ENCODE data around the gene C17orf50. TPM values are rescaled to one million over a fixed set of nuclear protein-coding genes. Genes with fewer than 3 reads are reported as not detected.

The C17orf50 gene
- total RNA-seq, 1 donor from 2014 or later = not detected

- Mint-ChIP-seq H3K9me3 (ENCODE audit: low read depth) (no peaks in the 10 kb centered on the region), H3K4me1 (ENCODE audit: low read depth) (peaks cover 4% of the 10 kb centered on the region), H3K27ac (no peak overlapping the region), H3K36me3 (ENCODE audit: insufficient read depth) (peaks cover 7% of the 10 kb centered on the region), H3K4me3 (ENCODE audit: low read depth) (no peak overlapping the region), H3K27me3 (peaks cover 3% of the 10 kb centered on the region)
- no peak for TF ChIP-seq CTCF (IDR thresholded peaks at IDR 0.05; ENCODE audit: unreplicated experiment)
- DNase-seq (ENCODE audit: low spot score, unreplicated experiment) = no peak
These were observed 31.3 kb upstream of the C17orf50 start for GRCh38 chr17:35729405-35729833.

- H3K9me3 Mint-ChIP-seq (ENCODE audit: low read depth) = no peaks in the 10 kb centered on the region
- H3K4me1 Mint-ChIP-seq (ENCODE audit: low read depth) = peaks cover 4% of the 10 kb centered on the region
- peaks cover 3% of the 10 kb centered on the region for H3K27me3 Mint-ChIP-seq
- no peak for TF ChIP-seq CTCF (IDR thresholded peaks at IDR 0.05; ENCODE audit: unreplicated experiment)
- peaks cover 3% of the 10 kb centered on the region for H3K36me3 Mint-ChIP-seq (ENCODE audit: insufficient read depth)
- DNase-seq (ENCODE audit: low spot score, unreplicated experiment) = no peak
- H3K27ac Mint-ChIP-seq = no peak overlapping the region
- peak overlapping the region; percentile 78 for H3K4me3 Mint-ChIP-seq (ENCODE audit: low read depth)
These were observed 30.2 kb upstream of the C17orf50 start for GRCh38 chr17:35730400-35731005.

GRCh38 chr17:35731239-35731916 lies 29.3 kb upstream of the C17orf50 start, which contains the start of gene RASL10B:
TSS of gene RASL10B (plus strand) at chr17:35731639. CDS start at chr17:35735185, 3,546 bp downstream.
- Mint-ChIP-seq H3K27ac (peak within 1 kb of the TSS; percentile 85), H3K4me3 (ENCODE audit: low read depth) (peak within 1 kb of the TSS; percentile 86), H3K27me3 (peaks cover 3% of the 10 kb centered on the region)

GRCh38 chr17:35731917-35732805 lies 28.5 kb upstream of the C17orf50 start:
- Mint-ChIP-seq H3K4me3 (ENCODE audit: low read depth) (peak overlapping the region; percentile 86), H3K27me3 (peaks cover 3% of the 10 kb centered on the region), H3K9me3 (ENCODE audit: low read depth) (no peaks in the 10 kb centered on the region), H3K27ac (peak overlapping the region; percentile 85), H3K36me3 (ENCODE audit: insufficient read depth) (no peaks in the 10 kb centered on the region), H3K4me1 (ENCODE audit: low read depth) (peaks cover 4% of the 10 kb centered on the region)
- no peak for DNase-seq (ENCODE audit: low spot score, unreplicated experiment)
- no peak for TF ChIP-seq CTCF (IDR thresholded peaks at IDR 0.05; ENCODE audit: unreplicated experiment)

More at GRCh38 chr17:35731239-35731916, 29.3 kb upstream of the C17orf50 start, which contains the start of gene RASL10B:
- no peaks in the 10 kb centered on the region for H3K9me3 Mint-ChIP-seq (ENCODE audit: low read depth)
- H3K36me3 Mint-ChIP-seq (ENCODE audit: insufficient read depth) = no peaks in the 10 kb centered on the region
- TF ChIP-seq CTCF (IDR thresholded peaks at IDR 0.05; ENCODE audit: unreplicated experiment) = no peak
- DNase-seq (ENCODE audit: low spot score, unreplicated experiment) = peak; percentile 40
- peaks cover 4% of the 10 kb centered on the region for H3K4me1 Mint-ChIP-seq (ENCODE audit: low read depth)

- no peaks in the 10 kb centered on the region for H3K9me3 Mint-ChIP-seq (ENCODE audit: low read depth)
- DNase-seq (ENCODE audit: low spot score, unreplicated experiment) = no peak
- no peaks in the 10 kb centered on the region for H3K36me3 Mint-ChIP-seq (ENCODE audit: insufficient read depth)
- peak overlapping the region; percentile 86 for H3K4me3 Mint-ChIP-seq (ENCODE audit: low read depth)
- no peak overlapping the region for H3K27ac Mint-ChIP-seq
- no peak for TF ChIP-seq CTCF (IDR thresholded peaks at IDR 0.05; ENCODE audit: unreplicated experiment)
- peaks cover 4% of the 10 kb centered on the region for H3K4me1 Mint-ChIP-seq (ENCODE audit: low read depth)
- peaks cover 3% of the 10 kb centered on the region for H3K27me3 Mint-ChIP-seq
These were observed 27.9 kb upstream of the C17orf50 start for GRCh38 chr17:35732806-35733136.
